Anterior cingulate cortex (tissue), 58 donors: ENCODE data around the gene PAX2.

Experiments used
- DNase-seq, 58 donors: peaks; one replicate each; lab custom pipeline; 2025; lab: John Stamatoyannopoulos, UW

Gene PAX2

DNA sequence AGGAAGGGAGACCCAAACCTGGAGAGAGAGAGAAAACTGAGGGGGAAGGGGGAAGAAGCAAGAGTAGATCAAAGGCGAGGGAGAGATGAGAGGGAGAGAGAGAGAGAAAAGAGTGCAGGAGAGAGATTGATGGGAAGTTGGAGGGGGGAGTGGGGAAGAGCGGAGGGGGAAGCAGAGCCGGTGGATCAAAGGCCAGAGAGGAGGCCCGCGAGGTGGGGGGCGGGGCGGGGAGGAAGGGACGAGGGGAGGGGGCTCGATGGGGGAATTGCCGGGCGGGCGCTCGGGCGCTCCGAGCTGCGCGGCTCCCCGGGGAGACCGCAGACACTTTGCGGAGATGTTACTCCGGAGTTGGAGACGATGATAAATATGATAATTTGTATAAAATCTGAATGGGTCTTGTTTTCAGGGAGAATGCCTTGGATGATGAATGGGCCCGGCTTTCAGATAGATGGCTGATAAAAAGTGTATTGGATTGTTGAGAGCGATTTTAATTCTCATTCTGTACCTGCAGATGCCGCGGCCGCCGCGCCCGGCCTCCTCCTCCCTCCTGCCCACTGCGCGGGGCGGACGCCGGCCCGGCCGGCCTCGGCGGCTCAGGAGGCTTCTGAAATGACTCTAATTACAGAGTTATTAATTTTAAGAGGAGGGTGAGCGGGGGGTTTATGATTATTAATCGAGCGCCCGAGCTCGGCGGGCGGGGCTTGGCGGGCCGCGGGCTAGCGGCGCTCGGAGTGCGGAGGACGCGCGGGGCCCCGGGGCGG is 21.4 kb upstream of the PAX2 start:
- no peak for DNase-seq

- no peak for DNase-seq
Observed at GRCh38 chr10:100724531-100725027, 20.8 kb upstream of the PAX2 start.

DNA sequence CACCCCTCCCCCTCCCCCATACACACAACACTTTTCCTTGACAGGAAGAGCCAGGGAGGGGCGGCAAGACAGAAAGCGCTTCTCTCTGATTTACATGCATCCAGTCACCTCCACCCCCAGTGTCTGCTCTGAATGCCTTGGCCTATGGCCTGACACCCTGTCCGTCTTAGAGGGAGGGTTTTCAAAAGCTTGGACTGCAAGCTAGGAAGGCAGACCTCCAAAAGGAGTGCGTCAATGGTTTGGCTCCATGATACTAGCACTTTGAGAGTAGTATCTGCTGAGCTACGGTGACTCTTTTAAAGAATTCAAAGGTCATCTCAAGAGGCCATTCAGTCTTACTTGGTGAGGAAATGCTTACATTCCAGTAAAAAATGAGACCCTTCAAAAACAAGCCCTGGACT is 20.3 kb upstream of the PAX2 start:
- no peak for DNase-seq

GRCh38 chr10:100725869-100726426 is 19.4 kb upstream of the PAX2 start:
- no peak for DNase-seq

GRCh38 chr10:100727808-100728207 is 17.6 kb upstream of the PAX2 start:
- DNase-seq = no peak

- peak in 1 of 58 donors; percentile 2 for DNase-seq
Observed at GRCh38 chr10:100728928-100729861, 16.2 kb upstream of the PAX2 start.

DNA sequence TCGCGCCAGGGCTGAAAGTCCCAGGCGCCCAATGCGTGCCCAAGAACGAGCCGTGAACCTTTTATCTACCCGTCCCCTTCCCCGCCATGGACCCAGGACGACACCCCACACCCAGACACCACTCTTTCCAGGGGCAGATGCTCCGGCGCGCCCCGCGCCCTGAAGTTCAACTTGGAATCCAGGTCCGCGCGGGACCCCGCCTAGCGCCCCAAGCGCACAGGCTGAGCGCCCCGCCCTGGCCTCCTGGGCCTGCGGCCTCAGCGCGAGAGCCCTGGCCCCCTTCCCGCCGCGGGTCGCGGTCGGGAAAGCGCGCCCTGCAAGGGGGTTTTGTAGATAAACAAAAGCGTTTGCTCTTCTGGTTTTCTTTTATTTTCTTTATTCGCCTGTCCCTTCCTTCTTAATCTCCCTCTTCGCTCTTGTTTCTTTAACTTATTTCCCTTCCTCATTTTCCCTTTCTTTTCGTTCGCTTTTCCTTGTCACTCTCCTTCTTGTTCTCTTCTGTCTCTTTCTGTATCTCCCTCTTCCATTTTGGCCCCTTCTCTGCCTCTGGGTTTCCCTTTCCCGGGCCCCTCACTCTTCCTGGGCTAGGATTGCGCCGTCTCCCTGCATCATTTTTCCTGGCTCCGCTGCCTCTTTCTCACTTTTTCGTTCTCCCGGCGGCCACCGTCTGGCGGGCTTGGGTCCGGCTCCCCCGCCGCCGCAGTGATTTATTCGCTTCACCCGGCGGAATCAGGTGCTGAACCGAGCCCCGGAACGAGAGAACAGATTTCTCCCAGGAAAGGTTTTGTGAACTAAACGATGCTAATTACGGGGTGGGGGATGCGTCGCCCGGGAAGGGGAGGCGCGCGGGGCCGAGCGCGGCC is 15.3 kb upstream of the PAX2 start:
- DNase-seq = no peak

DNA sequence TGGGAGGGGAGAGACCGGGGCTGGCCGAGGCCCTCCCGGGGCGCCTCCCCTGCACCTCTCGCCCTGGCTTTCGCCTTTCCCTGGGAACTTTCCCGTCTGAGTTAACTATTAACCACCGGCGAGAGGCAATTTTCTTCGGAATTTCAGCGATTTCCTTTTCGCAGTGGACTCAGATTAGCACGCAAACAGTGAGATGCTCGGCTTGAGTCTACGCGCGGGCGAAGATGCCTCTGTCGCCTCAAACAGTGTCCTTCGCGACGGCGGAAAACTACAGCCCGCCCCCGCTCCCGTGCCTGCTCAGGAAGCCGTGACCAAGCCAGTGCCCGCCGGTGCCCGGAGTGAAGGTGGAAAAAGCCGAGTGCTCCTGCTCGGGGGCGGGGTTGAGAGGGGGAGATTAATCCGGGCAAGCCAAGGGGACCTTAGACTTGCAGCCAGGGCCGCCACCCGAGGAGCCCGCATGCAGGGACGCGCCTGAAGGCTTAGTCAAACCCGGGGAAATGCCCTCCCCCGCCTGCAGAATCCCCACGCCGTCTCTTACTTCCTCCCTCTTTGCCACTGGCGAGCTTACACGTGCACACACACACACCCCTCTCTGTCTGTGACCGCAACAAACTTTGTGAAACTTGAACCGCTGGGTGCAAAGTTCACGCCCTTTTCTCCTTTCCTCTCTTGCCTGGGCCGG is 14.5 kb upstream of the PAX2 start:
- DNase-seq = peak in 1 of 58 donors; percentile 3

GRCh38 chr10:100731407-100732240 is 13.8 kb upstream of the PAX2 start:
- DNase-seq = no peak

DNA sequence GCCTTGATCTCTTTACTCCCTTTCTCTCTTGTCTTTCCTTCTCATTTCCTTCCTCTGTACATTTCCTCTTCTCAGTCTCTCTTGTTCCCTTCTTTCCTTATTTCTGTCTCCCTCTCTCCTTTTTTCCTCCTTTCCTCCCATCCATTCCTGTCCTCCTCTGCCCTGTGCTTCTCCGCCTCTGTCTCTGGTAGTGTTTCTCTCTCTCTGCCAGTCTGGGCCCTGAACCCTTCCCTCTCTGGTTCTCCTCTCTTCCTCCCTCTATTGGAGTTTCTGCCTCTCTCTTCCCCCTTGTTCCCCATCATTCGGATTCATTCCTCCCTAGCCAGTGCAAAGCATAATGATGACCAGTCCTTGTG is 13.2 kb upstream of the PAX2 start:
- DNase-seq = no peak

DNA sequence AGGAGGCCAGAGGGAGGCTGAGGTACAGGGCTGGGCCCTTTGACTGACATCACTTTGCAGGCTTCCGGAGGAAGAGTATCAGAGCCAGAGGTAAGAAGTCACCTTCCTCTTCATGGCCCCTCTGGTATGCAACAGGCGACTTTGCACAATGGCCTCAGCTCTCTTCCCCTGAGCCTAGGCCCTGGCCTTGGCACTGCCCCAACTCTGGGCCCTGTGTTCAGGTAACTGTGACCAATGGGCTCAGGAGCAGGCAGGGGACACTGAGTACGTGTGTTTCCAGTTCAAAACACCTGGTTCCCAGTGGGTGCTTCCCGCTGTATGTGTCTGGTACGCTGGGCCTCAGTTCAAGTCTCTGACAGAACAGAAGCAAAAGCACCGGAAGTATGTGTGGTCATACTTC is 12.1 kb upstream of the PAX2 start:
- DNase-seq = no peak

DNA sequence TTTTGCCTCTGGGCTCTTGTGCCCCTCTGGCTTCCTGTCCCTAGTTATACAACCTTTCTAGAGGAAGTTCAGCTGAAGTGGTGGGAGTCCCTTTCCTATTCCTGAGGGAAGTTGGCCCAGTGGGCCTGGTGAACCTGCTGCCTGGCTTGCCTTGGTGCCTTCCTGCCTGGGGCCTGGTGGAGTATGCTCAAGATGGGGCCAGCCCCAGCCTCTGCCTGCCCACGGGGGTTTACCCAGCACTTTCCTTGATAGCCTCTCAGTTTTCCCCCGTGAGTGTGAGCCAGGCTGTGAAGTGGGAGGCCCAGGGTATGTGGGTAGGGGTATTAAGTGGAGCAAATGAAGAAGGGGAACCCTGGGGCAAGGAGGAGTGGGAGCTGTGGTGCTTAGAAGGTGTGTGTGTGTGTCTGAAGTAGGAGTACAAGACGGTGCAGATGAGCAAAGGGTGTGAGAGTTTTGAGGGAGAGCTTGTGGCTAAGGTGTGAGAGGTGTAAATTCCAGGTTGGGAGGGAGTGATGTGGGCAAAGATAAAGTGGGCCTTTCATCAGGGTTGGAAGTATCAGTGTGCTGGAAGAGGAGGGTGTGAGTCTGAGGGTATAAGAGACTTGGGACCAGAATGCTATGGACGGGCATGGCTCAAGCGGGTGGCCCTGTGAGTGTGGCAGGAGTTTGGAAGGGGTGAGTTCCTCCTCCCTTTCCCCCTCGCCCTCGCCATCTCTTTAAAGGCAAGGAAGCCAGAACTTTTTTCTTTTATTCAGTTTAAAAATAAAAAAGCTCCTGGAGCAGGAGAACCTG is 10.9 kb upstream of the PAX2 start:
- DNase-seq = no peak

DNA sequence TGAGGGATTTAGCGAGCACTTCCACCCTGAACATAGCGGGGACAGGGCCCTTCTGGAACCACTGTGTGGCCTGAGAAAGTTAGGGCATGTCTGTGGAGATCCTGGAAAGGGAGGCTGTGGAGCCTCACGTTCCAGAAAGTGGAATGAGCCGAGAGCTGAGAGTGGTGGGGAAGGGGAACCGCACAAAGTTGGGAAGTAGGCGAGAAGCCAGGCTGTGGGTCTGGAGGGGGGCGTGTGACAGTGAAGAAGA is 10.4 kb upstream of the PAX2 start:
- DNase-seq = no peak

DNA sequence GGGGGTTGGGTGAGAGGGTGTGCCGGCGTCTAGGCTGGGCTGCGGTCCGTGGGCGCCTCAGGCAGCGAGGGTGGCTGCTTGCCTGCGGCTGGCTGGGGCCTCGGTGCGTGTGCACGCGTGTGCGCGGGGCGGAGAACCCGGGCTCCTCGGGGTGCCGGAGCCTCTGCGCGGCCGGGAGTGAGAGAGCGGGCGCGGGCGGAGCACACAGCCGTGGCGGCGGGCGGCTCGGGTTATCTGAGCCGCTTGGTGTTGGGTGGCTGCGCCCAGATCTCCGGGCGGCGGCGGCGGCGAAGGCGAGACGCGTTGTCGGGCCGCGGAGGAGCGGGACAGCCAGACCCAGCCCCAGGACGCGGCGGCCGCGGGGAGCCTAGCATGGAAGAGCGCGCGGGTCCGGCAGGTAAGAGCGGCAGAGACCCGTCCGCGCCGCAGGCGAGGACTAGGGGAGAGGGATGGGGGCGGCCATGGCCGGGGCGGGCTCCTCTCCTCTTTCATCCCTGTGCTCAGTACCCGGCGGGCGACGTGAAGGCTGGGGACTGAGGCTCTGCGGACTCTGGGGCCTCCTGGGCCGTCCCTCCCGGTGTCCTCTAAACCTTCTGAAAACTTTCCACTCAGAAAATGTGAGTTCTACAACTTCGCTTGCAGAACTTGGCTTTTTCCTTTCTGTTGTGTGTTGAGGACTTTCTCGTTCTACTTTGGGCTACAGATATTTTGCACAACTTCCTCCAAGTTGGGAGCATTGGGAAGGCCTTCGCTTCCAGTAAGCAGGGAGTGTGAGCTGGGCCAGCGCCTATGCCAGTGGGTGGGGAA is 9.8 kb upstream of the PAX2 start:
- no peak for DNase-seq

DNA sequence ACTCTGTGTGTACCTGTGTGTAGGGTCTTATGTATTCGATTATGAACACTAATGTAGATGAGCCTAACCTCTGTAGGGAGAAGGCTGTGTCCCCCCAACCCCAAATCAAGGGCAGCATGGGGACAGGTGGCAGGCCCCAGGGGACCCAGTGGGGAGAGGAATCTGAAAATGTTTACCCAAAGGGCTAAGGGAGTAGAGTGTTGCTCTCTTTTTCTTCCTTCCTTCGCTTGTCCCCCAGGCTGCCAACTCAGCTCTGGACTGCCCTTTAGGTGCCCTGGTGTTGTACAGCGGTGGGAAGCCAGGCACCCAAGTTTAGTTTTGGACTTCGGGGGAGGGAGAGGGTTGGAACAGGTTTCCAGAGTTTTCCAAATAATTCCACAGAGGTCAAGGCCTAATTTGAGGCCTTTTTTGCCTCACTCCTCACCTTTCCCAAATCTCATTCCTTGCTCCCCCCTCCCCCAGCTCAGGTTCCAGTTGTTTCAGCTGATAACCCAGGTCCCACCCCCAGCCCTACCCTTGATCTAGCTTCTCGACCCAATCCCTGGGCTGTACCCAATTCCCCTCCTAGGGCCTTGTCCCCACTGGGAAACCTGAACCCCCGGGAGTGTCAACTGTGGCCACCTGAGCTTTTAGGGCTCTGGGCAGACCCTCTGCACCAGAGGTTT is 9.1 kb upstream of the PAX2 start:
- DNase-seq = no peak

GRCh38 chr10:100736809-100737354 is 8.5 kb upstream of the PAX2 start:
- no peak for DNase-seq
